GM21390 (cell line): ENCODE results near the gene PLTP.

Experiments
- ATAC-seq: cut with Tn5 transposase; IDR thresholded peaks from one replicate; pipeline ENCODE4 v1.9.1; 2021; ENCODE audit not compliant: unreplicated experiment

Gene PLTP

DNA sequence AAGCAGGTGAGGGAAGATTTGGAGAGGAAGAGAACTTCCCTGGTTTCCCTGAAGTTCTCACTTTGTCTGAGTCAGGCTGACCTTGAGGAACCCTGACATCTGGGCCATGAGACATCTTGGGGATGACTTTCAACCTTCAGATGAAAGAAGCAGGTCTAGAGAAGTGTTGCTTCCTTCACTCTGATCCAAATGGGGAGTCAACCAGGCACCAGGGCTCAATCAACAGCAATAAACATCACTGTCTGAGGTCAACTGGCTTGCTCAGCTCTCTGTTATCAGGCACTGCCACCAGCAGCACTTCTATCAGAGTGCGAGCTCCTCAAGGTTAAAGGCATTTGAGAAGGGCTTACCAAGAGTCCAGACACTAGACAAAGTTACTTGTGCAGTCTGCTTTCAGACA is 61.0 kb downstream of the PLTP start:
- ATAC-seq, result no peak

DNA sequence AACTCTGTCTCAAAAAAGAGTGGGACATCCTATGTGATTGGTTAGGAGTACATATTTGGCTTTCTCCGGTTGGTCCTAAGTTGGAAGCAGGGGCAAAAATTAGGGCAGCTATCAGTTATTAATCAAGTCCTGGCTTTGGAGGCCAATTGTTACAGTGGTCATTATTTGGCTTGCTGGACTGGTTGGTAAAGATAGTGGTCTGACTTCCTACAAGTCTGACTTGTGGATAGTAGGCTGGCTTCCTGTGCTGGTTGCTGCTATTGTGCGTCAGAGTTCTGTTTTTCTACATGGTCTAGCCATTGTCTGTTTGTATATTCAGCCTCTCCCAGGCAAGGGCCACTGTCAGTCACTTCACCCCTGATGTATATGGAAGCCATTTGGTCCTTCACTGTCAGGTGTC is 61.7 kb downstream of the PLTP start:
- ATAC-seq, result no peak

DNA sequence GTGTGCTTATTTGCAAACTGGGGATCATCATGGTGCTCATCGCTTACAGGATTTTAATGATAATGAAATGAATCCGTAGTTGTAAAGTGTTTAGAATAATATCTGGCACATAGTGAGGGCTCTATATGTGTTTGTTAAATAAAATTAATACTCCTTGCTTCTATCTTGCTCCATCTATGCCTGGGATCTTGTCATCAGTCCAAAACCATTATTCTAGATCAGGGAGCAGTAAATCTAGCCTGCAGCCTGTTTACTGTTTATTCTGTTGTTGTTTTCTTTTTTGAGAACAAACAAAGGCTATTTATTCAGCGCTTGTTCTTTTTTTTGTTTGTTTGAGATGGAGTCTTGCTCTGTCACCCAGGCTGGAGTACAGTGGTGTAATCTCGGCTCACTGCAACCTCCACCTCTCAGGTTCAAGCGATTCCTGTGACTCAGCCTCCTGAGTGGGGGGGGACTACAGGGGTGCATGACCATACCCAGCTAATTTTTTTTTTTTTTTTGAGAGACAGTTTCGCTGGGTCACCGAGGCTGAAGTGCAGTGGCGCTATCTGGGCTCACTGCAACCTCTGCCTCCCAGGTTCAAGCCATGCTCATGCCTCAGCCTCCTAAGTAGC is 62.9 kb downstream of the PLTP start:
- no peak for ATAC-seq
